RPMI8226 (cell line): ENCODE results near the gene LIMS1.
"Not testable (repeated sequence)": the region's sequence is repeated elsewhere in the genome, so short reads cannot be mapped to it uniquely, and the experiment has no call there.

Experiments used
- DNase-seq: peaks from one replicate; pipeline ENCODE4 v3.0.0-alpha.2; 2015

The LIMS1 gene

DNA sequence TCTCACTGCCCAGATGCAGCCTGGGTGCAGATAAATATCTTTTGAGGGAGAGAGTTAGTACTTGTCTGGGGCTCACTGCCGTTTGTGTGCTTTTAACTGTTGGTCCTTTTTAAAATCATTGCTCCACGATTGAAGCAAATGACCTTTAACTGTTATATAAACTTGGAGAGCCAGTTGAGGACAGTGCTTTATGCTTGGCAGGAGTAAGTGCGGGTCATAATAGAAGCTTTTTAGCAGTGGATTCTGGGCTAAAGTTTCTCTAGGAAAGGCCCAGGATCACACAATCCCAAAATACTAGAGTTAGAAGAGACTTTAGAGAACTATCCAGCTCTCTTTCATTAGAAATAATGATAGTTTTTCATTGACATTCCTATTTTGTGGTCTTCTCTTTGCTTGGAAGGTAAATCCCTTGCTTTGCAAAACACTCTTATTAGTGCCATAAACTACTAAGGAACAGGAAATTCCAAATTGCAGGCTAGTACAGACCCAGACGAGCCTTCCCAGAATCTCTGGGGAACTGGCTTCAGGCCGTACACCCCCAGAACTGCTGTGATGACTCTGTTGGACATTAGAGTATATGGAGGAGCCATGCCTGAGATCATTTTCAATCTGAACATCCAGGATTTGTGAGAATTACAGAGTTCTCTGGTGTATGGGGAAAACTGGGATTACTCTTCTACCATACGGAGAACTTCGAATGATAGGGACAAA, 19.1 kb downstream of the LIMS1 start:
- no peak for DNase-seq

GRCh38 chr2:108554528-108554927, 20.3 kb downstream of the LIMS1 start:
- DNase-seq, result no peak

DNA sequence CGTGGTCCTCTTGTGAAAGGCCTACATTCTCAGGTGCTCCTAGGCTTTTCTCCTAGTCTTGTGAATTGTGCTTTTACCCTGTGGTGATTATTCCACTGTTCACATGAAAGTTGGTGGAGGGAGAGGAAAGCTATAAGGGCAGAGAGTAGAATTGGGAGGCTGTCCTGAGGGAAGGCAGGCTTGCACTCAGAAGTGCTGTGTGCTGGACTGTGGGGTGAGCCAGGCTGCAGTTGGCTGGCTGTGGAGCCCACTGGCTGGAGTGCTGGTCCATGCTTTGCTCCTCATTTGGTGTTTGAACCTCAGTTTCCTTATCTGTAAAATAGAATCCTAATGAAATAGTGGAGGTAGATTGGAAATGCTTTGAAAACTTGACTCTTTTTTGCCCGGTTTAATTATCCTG, 21.3 kb downstream of the LIMS1 start:
- no peak for DNase-seq

GRCh38 chr2:108556581-108556980, 22.3 kb downstream of the LIMS1 start:
- DNase-seq, result not testable (repeated sequence)

DNA sequence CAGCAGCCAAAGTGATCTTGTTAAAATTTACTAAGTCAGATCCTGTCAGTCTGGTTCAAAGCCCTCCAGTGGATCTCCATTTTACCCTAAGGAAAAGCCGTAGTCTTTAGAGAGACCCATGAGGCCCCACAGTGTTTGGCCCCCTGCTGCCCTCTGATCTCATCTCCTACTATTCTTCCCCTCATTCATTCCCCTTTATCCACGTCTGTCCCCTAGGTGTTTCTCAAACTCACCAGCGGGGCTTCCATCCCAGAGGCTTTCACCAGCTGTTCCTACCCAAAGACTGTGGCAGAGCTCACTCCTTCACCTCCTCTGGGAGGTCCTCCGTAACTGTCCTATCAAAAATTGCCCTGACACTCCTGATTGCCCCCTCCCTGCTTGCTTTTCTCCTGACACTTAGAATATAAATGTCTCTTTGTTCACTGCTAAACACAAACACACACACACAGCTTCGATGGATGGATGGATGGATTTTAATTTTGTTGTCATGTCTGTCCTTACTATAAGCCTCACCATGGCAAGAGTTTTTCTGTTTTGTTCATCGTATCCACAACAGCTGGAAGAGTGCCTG, 26.1 kb downstream of the LIMS1 start:
- DNase-seq, result no peak

- DNase-seq, result no peak
These were observed 26.7 kb downstream of the LIMS1 start for GRCh38 chr2:108560895-108561530.

GRCh38 chr2:108562274-108562673, 28.0 kb downstream of the LIMS1 start:
- DNase-seq, result no peak

DNA sequence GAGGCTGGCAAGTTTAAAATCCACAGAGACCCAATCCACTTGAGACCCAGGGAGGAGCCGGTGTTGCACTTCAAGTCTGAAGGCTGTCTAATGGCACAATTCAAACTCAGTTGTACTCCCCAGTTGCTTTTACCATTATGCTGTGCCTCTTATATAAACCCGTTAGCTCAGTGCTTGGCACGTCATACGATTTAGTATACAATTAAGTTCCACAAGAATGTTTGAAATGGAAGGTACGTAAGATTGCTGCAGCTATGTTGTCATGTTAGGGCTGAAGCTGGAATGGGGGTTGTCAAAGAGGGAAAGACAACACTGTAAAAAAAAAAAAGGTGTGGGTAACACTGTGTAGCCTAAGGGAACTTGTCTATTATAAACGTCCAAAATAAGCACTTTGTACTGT, 30.2 kb downstream of the LIMS1 start:
- no peak for DNase-seq

DNA sequence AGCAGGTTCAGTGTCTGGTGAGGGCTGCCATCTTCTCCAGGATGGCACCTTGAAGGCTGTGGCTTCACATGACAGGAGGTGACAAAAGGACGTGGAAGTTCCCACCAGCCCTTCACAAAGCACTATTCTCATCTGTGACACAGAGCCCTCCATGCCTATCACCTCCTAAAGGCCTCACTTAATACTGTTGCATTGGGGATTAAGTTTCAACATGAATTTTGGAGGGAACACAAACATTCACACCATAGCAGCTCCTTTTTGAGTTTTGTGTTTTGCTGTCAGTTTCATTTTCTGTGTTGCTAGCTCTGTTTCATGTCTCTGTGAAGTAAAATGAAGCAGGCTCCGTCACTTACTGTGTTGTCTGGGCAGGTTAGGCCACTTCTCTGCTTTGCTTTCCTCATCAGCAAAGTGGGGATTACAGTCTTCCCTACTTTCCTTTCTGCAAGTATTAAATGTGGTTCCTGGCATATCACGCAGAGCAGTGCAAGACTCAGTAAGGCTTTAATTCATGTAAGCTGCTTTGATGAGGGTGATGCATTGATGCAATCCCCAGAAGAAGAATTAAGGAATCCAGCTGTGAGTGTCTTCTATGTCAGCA, 31.6 kb downstream of the LIMS1 start:
- DNase-seq, result no peak

DNA sequence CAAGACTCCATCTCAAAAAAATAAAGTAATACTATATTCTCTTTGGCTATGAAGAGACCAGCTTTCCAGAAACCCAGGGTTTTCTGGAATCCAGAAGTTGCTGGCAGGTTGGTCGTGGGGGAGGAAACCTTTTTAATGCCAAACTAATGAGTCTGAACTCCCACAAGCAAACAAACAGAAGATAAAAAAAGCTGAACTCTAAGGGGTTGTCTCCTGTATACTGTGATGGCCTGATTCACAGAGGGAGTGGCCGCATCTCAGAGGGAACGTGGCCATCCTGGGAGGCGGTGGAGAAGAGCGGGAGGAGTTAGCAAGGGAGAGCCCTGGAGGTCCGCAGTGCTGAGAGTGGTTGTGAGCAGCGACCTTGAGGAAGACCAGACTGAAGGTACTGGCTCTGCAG, 36.1 kb downstream of the LIMS1 start:
- no peak for DNase-seq

DNA sequence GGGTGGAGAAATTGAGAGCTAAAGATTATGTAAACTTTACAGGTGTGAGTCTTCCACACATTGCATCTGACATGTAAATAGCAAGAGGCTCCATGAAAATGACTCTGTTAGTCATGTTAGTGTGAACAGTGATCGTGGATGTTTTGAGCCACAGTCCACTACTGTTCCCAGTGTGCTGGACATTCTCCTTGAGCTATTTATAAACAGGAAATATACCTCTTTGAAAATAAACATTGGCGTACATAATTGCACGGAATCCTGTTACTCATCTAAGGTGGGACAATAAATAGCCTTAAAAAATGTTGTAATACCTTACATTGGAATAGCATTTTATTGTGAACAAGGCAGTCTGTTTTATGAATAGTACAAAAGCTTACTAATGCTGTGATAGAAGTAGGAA, 37.0 kb downstream of the LIMS1 start:
- DNase-seq, result no peak

DNA sequence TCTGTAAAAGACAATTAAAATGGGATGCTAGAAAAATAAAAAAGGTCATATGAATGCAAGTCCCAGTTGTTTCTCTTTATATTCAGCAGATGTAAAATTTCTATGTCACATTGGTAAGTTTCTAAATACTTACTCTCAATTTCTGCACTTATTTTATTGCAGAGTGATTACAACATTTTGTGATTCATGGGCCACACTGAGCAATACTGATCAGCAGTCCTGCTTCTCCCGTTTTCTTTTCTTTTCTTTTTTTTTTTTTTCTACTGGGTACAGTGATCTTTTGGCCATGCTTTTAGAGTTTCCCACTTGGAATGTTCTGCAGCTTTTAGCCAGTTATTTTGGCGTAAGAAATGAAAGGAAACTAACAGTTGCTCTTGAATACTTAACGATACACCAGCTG, 38.8 kb downstream of the LIMS1 start:
- DNase-seq, result no peak

- DNase-seq, result no peak
These were observed 40.1 kb downstream of the LIMS1 start for GRCh38 chr2:108574332-108574731.

DNA sequence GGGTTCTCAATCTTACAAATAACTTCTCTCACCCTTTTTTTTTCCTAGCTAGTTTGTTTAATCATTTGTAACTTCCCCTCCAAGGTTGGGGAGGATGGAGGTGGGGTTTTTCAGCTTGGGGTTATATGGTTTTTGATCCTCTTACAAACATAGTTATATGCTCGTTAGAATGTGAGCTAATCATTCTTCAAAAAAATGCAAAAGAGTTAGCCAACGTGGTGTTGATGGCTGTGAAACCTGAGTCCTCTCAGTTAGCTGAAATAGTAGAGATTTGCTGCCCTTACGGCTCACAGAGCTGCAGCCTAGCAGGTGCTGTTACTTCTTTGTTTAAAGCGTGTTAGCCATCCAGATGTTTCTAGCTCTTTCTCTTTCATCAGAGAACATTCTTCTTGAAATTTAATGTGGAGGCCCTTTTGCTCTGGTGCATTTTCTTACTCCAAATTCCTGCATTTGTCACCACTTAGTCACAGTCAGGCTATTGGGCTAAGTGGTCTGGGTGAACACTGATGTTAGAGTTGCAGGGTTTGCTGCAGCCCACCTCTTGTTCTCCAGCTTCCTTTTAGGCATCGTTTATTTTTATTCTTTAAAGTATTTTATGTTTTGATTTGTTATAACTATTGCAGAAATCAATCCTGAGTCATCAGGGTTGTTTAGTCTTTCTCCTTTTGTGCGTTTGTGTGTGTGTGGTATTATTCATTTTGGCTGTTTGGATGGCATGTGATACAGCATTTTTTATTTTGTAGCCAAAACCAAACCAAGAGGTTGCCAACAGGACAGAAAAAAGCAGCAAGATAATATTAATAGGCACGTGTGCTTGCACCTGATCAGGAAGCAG, 41.1 kb downstream of the LIMS1 start:
- DNase-seq, result no peak

GRCh38 chr2:108577099-108577498, 42.8 kb downstream of the LIMS1 start:
- no peak for DNase-seq

GRCh38 chr2:108579623-108580022, 45.4 kb downstream of the LIMS1 start:
- no peak for DNase-seq

GRCh38 chr2:108580050-108580449, 45.8 kb downstream of the LIMS1 start:
- no peak for DNase-seq

- DNase-seq, result peak; percentile 71
These were observed 49.7 kb downstream of the LIMS1 start for GRCh38 chr2:108583903-108584520.

DNA sequence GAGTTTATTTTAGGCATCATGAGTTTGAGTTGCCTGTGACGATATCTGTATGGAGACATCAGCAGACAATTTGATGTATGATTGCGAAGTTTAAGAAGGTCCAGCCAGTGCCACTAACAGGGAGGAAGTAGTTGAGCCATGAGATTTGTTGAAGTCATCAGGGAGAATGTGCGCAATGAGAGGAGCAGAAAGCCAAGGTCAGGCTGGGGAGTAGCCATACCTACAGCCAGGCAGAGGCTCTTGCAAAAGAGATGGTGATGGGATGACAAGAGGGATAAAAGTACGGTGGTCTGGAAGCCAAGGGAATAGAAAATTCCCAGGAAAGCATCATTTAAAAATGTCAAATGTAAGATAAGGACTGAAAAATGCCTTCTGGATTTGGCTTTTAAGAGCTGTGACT, 51.2 kb downstream of the LIMS1 start:
- no peak for DNase-seq

DNA sequence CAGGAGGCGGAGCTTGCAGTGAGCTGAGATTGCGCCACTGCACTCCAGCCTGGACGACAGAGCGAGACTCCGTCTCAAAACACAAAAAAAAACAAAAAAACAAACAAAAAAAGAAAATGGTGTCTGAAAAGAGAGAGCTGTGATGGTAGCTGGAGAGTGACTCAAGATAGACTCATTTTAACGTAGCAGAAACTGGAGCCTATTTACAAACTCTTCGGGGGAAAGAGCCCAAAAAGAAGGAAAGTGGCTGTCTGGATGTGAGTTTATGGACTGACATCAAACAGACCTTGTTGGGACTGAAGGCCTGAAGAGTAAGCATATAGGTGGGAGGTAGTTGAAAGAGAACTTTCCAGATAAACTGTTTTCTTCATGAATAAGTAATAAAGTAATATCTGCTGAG, 51.8 kb downstream of the LIMS1 start:
- no peak for DNase-seq

DNA sequence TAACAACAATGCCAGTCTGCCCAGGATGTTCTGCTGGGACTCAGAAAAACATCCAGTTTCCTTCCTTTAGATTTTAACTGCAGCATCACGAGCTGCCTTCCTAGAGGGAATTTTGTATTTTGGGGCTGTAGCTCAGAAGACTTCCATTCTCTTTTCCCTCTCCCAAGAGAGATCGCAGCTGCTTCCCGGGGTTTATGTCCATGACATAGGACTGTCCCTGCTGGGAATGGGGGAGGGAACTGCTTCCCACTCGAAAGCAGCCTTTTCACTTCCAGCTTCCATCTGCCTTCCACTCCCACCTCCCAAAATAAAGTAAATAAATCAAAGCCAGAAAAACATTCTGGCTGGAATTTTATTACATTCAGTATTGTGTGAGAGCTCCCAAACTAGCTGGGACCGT, 52.4 kb downstream of the LIMS1 start:
- no peak for DNase-seq

- DNase-seq, result no peak
These were observed 53.4 kb downstream of the LIMS1 start for GRCh38 chr2:108587621-108588020.
